HT1080 (cell line): ENCODE data around the gene USP10. TPM values are rescaled to one million over a fixed set of nuclear protein-coding genes. Genes with fewer than 3 reads are reported as not detected.
"Not testable (repeated sequence)": the region's sequence is repeated elsewhere in the genome, so short reads cannot be mapped to it uniquely, and the experiment has no call there.

Source experiments
- DNase-seq: peaks from one replicate; pipeline ENCODE4 v3.0.0-alpha.2; 2015; ENCODE audit warnings: low read depth
- total RNA-seq: library from RNA; depleted of rRNA; stranded (reverse); fragments of >200 nt; shearing (Covaris generic); gene quantifications from 2 replicates; pipeline ENCODE4 v1.2.3, GENCODE V29; 2014

USP10 gene
- total RNA-seq, 1 experiment from 2014 or later: 99.8 TPM

DNA sequence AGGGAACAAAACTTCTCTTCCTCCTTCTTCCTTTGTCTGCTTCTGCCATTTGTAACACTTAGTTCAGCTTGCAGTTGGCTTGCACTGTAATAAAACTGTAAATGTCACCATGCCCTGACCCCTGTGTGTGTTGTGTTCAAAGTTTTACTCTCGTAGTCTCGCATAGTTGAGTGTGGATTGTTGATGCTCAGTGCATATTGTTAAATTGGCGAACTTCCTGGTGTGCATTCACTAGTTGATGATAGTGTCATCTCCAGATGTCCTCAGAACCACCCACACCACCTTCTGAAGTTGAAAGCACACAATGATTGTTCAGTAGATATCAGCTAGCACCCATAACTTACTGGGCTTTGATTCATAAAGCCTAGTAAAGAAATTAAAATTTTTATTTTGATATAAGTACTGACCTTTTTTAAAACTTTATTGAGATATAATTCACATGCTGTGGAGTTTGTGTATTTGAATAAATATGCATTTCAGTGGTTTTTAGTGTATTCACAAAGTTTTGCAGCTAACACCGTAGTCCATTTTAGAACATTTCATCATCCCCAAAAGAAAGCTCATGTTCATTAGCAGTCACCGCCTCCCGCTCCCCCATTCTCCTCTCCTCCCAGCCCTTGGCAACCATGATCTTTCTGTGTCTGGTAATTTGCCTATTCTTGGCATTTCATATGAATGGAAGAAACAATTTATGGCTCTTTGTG is 25.0 kb downstream of the USP10 start:
- no peak for DNase-seq

DNA sequence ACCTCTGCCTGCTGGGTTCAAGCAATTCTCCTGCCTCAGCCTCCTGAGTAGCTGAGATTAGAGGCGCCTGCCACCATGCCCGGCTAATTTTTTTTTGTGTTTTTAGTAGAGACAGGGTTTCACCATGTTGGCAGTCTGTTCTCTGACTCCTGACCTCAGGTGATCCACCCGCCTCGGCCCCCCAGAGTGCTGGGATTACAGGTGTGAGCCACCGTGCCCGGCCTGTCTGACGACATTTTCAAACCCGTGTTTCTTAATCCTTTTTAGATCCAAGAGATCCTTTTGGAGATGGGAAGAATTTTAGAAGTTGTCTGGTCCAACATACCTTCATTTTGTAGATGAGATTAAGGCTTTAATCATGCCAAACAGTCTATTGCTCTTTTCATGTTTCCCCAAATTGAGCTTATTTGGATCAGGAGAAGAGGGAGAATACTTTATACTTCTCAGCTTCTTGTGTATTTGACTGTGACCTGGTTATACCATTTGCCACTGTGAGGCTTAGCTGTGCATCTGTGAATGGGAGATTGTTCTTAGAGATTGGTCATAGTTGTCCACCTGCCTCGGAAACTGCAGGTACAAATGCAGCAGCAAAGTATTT is 25.8 kb downstream of the USP10 start:
- no peak for DNase-seq

DNA sequence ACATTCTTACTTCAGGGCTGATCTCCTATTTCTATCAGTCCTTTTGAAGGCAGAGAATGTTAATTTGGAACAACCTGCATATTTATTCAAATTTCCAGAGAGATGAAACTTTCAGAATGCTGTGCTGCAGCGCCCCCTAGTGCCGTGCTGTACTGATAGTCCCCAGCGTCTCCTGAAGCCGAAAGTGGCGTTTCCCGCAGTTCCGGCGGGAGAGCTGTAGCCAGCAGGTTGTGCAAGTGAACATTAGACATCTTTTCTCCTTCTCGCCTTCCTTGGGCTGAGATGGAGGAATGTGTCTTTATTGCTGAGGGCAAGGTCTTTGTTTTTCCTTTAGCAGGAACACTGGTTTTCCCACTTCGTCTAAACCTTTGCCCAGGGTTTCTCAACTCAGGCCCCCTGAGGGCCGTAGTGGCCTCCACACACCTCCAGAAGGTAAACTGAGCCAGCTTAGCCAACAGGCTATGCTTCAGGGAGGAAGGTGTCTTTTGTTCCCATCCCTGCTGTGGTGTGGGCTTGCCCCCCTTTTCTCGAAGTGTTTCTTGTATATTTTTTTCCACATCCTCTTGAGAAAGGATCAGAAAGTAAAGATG is 26.4 kb downstream of the USP10 start:
- peak; percentile 66 for DNase-seq

DNA sequence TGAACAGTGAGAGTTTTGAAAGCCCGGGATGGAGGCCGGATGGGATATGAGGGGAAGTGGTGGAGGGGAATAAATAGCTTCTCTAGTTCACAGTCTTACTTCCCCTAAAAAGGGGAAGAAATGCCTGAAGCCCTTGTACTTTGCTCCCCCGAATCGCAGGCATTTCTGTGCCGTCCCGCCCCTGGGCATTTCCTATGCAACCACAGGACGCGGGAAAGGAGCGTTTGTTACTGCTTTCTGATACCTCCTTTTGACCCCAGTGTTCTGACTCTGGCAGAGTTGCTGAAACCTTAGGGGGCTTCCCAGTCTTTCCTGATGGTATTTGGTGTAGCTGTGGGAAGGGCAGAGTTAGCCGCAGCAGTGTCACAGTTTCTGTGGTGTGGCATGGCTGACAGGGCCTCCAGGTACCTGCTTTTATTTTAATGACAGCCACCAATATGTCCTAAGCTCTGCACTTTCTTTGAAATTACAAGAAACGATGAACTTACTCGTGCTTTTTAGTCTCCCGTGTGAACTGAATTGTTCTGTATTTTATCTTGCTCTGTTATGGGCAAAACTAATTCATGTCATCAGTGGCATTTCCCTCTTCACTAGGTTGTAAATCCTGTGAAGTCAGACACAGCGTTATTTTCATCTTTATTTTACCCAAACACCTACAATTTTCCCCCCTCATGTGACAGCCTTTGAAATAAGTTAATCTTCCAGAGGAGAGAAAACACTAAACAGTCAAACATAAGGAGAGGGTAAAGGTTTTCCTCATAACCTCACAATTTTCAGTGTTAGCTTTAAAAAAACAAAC is 27.1 kb downstream of the USP10 start:
- no peak for DNase-seq

DNA sequence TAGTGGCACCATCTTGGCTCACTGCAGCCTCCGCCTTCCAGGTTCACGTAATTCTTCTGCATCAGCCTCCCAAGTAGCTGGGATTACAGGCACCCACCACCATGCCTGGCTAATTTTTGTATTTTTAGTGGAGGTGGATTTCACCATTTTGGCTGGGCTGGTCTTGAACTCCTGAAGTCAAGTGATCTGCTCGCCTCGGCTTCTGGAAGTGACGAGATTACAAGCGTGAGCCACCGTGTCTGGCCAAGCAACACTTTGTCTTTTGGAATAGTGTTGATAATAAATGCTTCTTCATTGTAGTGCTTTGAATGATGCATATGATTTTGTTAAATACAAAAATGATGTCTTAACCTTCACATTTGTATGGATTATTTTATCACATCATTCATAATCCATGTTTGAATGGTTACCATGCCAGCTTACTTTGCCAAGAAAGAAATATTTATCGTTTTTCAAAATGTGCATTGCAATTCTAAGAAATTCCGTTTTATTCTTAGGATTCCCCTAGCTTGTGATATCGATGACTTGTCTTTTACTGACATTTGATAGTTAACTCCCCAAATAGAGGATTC is 29.1 kb downstream of the USP10 start:
- no peak for DNase-seq

DNA sequence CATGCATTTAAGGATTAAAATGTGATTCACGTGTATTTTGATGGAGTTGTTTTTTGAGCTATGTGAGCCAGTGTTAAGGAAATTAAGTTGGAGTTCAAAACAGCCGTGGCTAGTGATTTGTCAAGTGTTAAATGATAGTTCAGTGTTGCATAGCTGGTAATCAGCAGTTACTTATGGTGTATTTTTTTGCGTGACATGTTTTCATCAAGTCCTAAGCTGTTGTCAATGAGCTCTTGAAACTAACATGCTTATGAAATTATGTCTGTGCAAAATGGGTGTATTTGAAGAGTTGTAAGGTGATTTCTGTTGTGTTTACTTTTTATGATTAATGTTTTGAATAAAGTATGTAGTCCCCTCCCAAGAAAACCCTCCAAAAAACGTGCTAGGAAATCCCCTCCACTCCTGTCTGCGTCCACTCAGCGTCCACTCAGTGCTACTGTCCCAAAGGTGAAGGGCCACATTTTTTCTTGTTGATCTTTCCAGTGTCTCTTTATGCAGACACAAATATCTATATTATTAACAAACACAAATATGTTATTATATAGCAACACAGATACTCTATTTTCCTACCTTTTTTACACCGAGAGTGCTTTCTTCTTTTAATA is 30.0 kb downstream of the USP10 start:
- DNase-seq: peak; percentile 8

DNA sequence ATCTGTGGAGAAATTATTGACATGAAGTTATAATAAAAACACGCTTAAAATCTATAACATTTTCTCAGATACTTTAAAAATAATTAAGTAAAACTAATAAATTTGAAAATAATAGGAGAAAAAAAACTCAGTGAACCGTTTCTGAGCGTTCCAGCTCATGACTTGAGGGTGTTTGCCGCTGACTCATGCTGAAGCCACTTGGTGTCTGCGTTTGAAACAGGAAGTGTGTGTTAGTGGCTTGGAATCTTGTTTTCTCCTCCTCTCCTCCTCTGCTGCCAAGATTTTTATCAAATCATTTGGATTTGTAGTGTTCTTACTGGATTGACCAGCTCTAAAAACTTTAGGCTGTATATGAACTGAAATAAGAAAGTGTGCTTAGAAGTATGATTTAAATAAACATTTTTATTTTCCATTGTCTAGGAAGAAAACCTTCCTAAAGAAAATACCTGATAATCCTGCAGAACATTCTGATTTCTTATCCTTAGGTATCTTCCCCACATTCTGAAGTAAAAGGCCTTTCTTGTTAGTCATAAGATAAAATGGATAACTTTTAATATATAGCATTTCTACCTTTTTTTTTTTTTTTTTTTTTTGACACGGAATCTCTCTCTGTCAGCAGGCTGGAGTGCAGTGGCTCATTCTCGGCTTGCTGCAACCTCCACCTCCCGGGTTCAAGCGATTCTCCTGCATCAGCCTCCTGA is 30.8 kb downstream of the USP10 start:
- peak; percentile 90 for DNase-seq

DNA sequence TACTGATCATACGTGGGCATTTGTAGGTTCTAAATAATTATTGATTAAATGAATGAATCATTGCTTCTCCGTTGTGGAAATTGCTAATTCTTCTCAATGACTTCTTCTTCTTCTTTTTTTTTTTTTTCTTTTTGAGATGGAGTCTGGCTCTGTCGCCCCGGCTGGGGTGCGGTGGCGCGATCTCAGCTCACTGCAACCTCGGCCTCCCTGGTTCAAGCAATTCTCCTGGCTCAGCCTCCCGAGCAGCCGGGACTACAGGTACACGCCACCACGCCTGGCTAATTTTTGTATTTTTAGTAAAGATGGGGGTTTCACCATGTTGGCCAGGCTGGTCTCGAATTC is 32.5 kb downstream of the USP10 start:
- not testable (repeated sequence) for DNase-seq

DNA sequence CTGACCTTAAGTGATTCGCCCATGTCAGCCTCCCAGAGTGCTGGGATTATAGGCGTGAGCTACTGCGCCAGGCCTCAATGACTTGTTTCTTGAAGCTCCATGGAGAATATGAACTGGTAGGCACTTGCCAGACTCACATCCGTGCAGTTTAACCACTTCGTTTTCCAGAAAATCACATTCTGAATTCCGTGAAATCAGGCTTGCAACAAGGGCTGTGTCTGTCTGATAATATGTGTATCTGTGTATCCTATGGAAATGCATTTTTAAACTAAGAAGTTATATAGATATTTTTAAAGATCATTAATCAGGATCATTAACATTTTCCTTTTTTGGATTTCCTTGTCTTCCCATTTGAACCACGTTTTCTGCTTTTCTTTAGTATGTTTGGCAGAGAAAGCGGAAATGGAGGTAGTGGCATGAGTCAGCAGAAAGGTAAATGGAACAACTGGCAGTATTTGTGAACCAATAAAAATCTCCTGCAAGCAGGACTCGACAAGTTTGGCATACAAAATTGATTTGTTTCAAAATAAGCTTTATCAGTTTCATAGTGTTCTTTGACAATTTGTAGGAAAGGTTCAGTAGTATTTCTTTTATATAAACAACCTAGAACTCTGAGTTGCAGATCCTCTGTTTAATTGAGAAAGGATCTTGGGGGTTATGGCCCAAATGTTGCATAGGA is 33.0 kb downstream of the USP10 start:
- DNase-seq: no peak

DNA sequence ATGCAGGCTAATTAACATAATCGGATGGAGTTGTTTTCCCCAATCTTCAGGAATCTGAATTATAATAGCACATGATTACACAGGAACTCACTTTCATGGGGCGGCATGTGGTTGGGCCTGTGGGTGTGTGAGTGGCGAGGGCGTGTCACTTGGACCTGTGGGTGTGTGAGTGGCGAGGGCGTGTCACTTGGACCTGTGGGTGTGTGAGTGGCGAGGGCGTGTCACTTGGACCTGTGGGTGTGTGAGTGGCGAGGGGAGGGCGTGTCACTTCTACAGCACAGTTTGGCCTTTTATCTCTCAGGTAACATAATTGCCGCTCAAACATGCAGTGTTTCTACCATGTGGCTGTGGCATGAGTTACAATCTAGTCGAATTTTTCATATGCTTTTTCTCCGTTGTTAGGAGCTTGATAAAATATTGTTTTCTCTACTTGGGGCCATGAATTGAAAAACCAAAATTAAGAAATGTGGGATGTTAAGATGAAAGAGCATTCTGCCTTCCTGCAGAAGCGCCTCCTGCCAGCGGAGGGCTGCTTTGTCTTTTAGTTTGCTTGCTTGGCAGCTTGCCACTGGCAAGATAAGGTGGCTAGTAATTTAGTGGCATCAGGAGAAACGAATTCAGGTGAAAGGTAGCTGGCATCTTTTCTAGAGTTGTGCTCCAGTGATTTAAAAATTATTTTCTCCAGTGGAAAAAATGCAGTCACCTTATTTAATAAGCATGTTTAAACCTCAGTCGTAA is 36.2 kb downstream of the USP10 start:
- no peak for DNase-seq

DNA sequence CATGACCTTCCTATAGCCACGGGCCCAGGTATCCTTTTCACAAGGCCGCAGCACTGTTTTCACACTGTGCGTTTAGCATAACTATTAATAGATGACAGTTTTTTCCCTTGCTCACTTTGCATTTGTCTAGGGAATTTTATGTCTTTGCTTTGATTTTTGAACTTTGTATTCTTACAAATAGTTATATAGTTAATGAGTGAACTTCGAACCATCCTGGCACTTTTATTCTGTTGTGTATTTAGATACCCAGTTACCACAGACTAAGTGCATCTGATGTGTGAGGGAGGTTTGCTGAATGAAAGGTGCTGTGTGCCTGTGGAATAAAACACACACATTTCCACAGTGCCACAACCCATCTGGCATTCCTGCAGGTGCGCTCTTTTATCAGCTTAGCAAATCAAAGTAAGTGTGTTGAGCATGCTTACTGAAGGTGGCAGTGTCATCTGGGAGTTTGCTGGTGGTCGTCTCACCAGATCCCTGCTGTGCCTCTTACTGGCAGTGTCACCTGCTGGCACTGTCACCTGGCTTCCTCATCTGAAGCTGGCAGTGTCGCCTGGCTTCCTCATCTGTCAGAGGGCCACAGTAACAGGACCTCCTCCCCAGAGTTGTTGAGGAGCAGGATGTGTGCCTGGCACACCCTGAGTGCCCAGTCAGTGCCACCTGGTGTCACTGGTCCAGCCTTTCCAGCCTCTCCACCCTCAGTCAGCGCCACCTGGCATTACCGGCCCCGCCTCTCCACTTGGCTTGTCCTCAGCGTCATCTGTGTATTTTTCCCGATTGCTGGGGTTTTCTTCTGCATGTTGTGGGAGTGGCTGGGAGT is 37.6 kb downstream of the USP10 start:
- no peak for DNase-seq

DNA sequence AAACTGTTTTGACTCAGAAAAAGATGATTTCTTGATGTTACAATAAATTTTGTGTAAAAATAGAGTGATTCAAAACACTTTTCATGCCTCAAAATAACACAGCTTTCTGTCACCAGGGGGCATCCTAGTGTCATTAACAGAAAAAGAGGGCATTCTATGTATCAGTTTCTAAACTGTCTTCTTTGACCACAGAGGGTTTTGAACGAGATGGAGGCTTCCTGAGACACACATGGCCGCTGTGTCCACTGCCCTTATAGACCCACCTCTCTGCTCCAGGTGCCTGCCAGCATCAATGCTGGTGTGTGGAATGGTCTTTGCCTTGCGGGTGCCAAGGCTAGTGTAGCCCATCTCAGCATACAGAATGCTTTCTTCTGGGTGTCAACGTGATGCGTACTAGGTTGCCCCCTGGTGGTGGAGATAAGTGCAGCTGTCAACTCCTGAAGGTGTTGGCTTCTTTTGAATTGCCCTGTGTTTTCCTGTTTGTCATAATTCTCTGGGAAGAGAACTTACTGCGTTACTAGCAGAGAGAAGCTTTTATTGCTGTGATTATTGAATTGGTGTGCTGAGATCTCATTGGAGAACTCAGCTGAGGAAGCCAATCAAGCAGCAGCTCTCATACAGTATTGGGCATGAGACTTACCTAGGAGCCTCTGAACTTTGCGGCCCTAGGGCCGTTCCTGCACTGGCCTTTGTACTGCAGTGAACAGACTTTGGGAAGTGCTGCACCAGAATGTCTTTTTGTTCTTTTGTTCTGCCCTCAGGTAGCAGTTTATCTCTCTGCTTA is 38.6 kb downstream of the USP10 start:
- DNase-seq: peak; percentile 76

DNA sequence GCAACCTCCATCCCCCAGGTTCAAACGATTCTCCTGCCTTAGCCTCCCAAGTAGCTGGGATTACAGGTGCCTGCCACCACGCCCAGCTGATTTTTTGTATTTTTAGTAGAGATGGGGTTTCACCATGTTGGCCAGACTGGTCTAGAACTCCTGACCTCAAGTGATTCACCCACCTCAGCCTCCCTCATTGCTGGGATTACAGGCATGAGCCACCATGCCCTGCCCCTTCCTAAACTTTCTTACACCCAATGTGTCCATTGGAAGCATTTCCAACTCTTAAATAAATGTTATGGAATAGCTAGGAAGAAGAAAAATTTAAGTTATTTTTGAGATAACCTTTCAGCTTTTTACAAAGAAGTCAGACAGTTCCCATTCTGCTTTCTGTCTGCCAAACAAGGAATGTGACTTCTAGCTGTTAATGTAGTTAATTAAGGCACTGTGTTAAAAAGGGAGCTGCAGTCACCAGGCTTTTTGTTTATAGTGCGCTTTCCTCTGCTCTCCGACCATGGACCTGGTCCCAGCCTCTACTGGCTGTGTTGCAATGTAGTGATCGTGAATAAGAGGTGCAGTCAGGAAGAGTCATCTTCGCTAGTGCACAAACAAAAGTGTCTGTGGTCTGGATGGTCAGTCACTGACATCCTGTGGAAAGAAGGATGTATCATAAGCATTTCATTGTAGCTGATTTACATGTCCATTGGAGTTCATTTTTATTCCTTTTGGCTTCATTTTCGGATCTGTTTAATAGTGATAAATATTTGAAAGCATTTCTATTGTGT is 39.7 kb downstream of the USP10 start:
- peak; percentile 93 for DNase-seq

DNA sequence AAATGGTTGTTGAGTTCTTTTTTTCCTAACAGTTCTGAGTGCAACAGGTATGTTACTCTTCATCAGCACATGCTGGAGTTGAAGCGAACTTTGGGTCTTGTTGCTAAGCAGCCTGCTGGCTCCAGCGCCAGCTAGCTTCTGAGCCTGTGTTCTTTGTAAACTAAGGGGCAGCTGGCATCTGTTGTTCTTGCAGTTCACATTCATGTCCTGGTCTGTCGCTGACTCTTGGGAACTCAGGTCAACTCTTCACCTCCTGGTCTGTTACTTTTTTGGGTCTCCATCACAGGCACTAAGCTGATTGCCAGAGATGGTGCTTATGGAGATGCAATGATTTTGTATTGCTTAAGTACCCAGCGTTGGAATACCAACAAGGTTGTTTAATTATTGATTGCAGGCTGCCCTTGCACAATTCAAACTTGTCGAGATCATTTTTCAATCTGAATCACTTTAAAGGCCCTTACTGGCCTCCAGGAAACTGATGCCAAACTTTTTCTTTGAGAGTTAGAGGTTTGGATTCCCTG is 40.9 kb downstream of the USP10 start:
- DNase-seq: no peak

DNA sequence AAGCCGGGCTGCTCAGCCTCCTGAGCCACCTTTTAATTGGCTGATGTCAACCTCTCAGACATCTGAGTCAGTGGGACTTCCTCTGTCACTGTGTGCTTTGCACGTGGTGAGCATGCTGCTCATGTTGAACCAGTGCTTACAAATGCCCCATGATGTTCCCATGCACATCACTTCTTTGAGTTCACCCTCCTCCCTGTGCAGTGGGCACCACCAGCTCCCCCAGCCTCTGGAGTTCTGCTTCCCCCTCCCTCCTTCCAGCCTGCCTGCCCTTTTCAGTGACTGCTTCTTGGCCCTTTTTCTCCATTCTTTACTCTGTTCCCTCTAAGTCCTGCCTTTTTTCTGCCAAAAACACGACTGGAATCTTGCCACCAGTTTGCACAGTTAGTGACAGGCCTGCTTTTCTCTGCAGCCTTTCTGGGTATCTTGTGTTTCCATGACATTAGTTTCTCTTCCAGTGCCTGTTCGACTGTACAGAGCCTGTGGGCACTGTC is 41.6 kb downstream of the USP10 start:
- peak; percentile 70 for DNase-seq

DNA sequence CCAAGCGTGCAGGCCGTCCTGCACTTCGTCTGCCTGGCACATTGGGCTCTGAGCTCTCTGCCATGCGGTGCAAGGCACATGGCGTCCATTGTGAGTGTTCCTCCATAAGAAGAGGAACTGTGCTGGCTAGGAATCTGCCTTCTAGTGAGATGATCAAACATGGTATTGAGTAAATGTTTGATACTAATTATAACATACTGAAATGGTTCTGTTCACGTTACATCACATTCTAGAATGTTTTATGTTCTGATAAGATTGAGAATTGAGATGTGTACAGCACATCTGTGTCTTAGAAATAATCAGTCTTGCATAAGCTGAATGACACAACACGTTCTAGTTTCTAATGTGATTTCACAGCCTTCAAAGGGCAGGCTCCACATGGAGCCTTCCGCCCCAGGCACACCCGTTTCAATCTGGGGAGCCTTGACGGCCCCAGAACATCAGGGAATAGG is 42.9 kb downstream of the USP10 start:
- DNase-seq: no peak
